Measurements from ENCODE around the gene CD52.
A peak's percentile ranks its signal among the peaks of the same experiment; 100 is the strongest.

- TF ChIP-seq CTCF (IDR thresholded peaks at IDR 0.05 in 8 of 11, conservative IDR thresholded peaks at IDR 0.05 in 3 of 11) (peak; percentile 72 to 96 (median 91)), POLR2AphosphoS5 (IDR thresholded peaks at IDR 0.05) (peak; percentile 35 to 68 (median 58)), POLR2A (IDR thresholded peaks at IDR 0.05) (peak in 1 of 3 donors; percentile 11)
These were observed 46.0 kb downstream of the CD52 start for GRCh38 chr1:26363549-26364448.

Data from spleen (tissue), 7 donors.